ENCODE data around the gene SLC6A9.

DNA sequence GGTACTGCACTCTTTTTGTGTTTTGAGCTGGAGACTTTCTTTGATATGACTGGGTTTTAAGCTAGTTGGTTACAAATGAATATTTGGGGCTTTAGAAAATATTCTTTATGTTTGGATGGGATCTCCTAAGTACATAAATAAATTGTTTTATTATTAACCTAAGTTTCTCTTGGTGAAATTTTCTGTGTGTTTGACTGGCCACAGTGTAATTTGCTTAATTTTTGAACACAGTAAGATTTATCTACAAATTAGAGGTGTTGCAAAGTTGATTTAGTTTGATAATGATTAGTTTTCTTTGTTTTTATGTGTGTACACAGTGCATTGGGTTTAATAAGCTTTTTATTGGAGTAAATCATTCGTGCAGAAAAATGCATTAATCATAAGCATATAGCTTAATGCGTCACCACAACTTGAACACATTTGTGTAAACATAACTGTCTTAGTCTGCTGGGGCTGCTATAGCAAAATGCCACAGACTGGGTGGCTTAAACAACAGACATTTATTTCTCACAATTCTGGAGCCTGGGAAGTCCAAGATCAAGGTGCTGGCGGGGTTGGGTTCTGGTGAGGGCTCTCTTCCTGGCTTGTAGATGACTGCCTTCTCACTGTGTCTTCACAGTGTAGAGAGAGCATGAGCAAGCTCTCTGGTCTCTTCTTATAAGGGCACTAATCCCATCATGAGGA lies 17.4 kb upstream of the SLC6A9 start:
- TF ChIP-seq, protein P1, sequence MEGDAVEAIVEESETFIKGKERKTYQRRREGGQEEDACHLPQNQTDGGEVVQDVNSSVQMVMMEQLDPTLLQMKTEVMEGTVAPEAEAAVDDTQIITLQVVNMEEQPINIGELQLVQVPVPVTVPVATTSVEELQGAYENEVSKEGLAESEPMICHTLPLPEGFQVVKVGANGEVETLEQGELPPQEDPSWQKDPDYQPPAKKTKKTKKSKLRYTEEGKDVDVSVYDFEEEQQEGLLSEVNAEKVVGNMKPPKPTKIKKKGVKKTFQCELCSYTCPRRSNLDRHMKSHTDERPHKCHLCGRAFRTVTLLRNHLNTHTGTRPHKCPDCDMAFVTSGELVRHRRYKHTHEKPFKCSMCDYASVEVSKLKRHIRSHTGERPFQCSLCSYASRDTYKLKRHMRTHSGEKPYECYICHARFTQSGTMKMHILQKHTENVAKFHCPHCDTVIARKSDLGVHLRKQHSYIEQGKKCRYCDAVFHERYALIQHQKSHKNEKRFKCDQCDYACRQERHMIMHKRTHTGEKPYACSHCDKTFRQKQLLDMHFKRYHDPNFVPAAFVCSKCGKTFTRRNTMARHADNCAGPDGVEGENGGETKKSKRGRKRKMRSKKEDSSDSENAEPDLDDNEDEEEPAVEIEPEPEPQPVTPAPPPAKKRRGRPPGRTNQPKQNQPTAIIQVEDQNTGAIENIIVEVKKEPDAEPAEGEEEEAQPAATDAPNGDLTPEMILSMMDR (IDR thresholded peaks at IDR 0.05), result no peak
- TF ChIP-seq SIN3A (IDR thresholded peaks at IDR 0.05; ENCODE audit: borderline replicate concordance, insufficient read depth, low read depth, low read length), result no peak
- TF ChIP-seq, protein P2, sequence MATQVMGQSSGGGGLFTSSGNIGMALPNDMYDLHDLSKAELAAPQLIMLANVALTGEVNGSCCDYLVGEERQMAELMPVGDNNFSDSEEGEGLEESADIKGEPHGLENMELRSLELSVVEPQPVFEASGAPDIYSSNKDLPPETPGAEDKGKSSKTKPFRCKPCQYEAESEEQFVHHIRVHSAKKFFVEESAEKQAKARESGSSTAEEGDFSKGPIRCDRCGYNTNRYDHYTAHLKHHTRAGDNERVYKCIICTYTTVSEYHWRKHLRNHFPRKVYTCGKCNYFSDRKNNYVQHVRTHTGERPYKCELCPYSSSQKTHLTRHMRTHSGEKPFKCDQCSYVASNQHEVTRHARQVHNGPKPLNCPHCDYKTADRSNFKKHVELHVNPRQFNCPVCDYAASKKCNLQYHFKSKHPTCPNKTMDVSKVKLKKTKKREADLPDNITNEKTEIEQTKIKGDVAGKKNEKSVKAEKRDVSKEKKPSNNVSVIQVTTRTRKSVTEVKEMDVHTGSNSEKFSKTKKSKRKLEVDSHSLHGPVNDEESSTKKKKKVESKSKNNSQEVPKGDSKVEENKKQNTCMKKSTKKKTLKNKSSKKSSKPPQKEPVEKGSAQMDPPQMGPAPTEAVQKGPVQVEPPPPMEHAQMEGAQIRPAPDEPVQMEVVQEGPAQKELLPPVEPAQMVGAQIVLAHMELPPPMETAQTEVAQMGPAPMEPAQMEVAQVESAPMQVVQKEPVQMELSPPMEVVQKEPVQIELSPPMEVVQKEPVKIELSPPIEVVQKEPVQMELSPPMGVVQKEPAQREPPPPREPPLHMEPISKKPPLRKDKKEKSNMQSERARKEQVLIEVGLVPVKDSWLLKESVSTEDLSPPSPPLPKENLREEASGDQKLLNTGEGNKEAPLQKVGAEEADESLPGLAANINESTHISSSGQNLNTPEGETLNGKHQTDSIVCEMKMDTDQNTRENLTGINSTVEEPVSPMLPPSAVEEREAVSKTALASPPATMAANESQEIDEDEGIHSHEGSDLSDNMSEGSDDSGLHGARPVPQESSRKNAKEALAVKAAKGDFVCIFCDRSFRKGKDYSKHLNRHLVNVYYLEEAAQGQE (IDR thresholded peaks at IDR 0.05; ENCODE audit: insufficient read depth in 1 of 2, low read depth in 2 of 2, low read length in 1 of 2), result no peak
- TF ChIP-seq TCF7L2 (IDR thresholded peaks at IDR 0.05; ENCODE audit: low read depth, low read length), result no peak

All from Panc1 (cell line).